Small intestine (tissue), 7 donors: Measurements from ENCODE around the gene ADARB2. TPM values are rescaled to one million over a fixed set of nuclear protein-coding genes. Genes with fewer than 3 reads are reported as not detected.
"Not testable (repeated sequence)": the region's sequence is repeated elsewhere in the genome, so short reads cannot be mapped to it uniquely, and the experiment has no call there.

Experiments
- DNase-seq, 2 donors: peaks; one replicate each; pipeline versions ENCODE4 v3.0.0 to v3.0.0-alpha.2; 2013
- FAIRE-seq: peaks from 2 replicates; lab custom pipeline; 2012; peaks lifted over from hg19 to GRCh38; lab: Jason Lieb, UNC
- H3K27ac ChIP-seq, 3 donors: one replicate each; pipeline ENCODE4 v1.5.1; 2013; ENCODE audit warnings: low read length in 2 of 3, mild to moderate bottlenecking in 2 of 3, control low read depth in 1 of 3, inconsistent platforms in 1 of 3, low read depth in 1 of 3, moderate library complexity in 1 of 3
- H3K27me3 ChIP-seq, 3 donors: one replicate each; pipeline ENCODE4 v1.6.1; 2013; ENCODE audit warnings: low read length in 3 of 3, inconsistent platforms in 1 of 3; ENCODE audit not compliant: control insufficient read depth in 3 of 3, insufficient read depth in 3 of 3
- H3K36me3 ChIP-seq, 3 donors: one replicate each; pipeline ENCODE4 v1.6.1; 2013; ENCODE audit warnings: low read length in 3 of 3, inconsistent platforms in 1 of 3, low read depth in 1 of 3, mild to moderate bottlenecking in 1 of 3, moderate library complexity in 1 of 3; ENCODE audit not compliant: control insufficient read depth in 3 of 3, insufficient read depth in 2 of 3
- H3K4me1 ChIP-seq, 3 donors: one replicate each; pipeline ENCODE4 v1.6.1; 2013; ENCODE audit warnings: low read length in 2 of 3, inconsistent platforms in 1 of 3, low read depth in 1 of 3, mild to moderate bottlenecking in 1 of 3, moderate library complexity in 1 of 3; ENCODE audit not compliant: control insufficient read depth in 3 of 3, insufficient read depth in 2 of 3
- H3K4me3 ChIP-seq, 3 donors: one replicate each; pipeline ENCODE4 v1.5.1; 2013; ENCODE audit warnings: low read length in 3 of 3, control low read depth in 1 of 3, inconsistent platforms in 1 of 3, low read depth in 1 of 3, mild to moderate bottlenecking in 1 of 3, moderate library complexity in 1 of 3
- H3K9me3 ChIP-seq, 2 donors: one replicate each; pipeline ENCODE4 v1.6.1; 2013; ENCODE audit warnings: low read depth in 1 of 2, low read length in 1 of 2; ENCODE audit not compliant: control insufficient read depth in 2 of 2, insufficient read depth in 1 of 2
- whole genome bisulfite sequencing, 3 donors: extraction: QIAGEN DNeasy Blood & Tissue Kit; methylation state at CpG; one replicate each; pipeline ENCODE4 v1.1.7; 2013; 5-methylcytosine and 5-hydroxymethylcytosine counted together
- polyA plus RNA-seq, 4 donors: library from polyadenylated mRNA; stranded (reverse) in 3 of 4; unstranded in 1 of 4; fragments of 200-250 nt in 3 of 4; fragments of 120-200 nt in 1 of 4; gene quantifications; one replicate each; pipeline versions ENCODE4 v1.2.1 to v1.2.3, GENCODE V29; 2013
- donor health status: healthy with polysubstance abuse.
- donor health status: control.
- donor health status: control.
- donor health status: Bipolar disorder and iron deficiency.
- donor health status: healthy.

Gene ADARB2
- polyA plus RNA-seq, 4 donors: 0.35 to 1.8 (median 0.94) TPM

DNA sequence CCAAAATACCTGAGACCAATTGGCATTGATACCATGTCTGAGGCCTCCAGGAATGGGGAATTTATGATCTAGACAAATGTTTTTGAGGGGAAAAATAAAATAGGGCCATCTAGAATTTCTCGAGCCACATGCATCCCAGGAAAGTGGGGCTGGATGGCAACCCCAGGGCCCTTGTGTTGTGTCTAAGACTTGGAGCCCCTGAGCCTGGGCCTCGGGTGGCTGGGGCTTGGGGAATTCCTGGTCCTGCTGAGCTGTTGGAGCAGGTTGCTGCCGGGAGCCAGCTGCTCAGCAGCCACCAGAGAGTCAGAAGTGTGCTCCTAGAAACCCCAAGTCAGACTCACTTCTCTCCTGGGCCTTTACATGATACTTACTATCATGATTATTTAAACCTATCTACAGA is 508.2 kb downstream of the ADARB2 start:
- Histone ChIP-seq H3K27me3 (no peaks in the 10 kb centered on the region), H3K4me1 (no peaks in the 10 kb centered on the region), H3K27ac (no peak overlapping the region), H3K9me3 (no peaks in the 10 kb centered on the region), H3K4me3 (no peak overlapping the region), H3K36me3 (no peaks in the 10 kb centered on the region)
- DNase-seq: no peak
- FAIRE-seq: no peak
- WGBS, 3 donors: 61 to 66% (median 66%) methylated on average over 3 of the region's 3 CpGs

DNA sequence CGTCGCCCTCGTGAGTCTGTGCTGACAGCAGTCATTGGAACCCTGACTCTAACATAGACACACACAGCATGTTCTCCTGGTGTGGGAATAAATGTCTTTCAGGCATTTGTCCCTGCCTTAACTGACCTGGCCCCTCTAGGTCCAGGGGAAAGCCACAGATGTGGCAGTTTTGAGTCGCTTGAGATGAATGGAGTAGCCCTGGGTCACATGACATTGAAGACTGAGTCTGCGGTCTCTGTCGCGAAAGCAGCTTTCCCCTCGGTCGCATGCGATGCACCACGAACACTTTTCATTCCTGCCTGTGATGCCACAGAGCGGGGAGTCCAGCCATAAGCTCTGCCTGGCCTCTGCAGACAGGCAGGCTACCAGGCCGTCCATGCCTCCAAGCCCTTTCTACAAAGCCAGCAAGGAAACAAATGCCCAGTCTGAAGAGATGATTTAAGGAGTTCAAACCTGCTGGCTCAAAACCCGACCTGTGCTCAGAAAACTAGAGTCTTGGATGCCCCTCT is 508.8 kb downstream of the ADARB2 start:
- FAIRE-seq: no peak
- no peak for DNase-seq
- WGBS, 3 donors: 88 to 93% (median 90%) methylated on average over 14 of the region's 14 CpGs

DNA sequence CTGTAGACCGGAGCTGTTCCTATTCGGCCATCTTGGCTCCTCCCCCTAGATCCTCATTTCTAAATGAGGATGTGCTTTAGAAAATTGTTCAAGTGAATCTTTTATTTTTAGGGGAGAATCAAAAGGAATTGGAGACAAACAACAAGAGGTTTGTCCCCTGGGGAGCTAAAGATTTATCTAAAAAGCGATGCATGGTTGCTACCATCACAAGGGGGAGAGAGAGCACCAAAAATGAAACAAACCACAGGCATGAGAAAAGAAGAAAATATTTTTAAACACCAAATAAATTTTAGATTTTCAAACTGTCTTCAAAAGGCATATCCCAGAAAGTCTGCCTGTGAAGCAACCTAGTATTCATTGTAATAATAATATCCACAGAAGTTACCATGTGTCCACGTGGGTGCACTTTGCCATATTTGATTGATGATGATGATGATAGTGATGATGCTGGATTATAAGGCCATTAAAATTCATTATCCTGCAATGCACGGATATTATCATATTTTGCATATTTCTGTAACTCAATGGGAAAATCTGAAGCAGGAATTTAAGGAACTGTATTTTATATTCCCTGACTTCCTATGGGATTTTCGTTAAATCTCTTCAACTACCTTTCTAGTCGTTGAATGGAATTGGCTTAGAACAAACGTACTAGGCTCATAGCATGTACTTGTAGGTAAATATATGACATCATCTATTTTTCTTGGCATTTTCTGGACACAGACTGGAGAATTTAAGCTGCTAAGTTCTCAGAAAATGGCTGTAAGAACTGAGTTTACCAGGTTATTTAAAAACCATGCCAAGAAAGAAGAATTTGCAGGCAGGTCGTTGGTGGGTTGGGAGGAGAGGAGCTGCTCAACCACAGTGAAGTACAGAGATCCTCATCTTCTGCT is 509.6 kb downstream of the ADARB2 start:
- H3K36me3 ChIP-seq: no peaks in the 10 kb centered on the region
- 66 to 75% (median 67%) methylated on average over 9 of the region's 9 CpGs for WGBS, 3 donors
- H3K27ac ChIP-seq: no peak overlapping the region
- no peak overlapping the region for H3K4me3 ChIP-seq
- DNase-seq (no peak), FAIRE-seq (no peak)
- no peaks in the 10 kb centered on the region for H3K4me1 ChIP-seq
- no peaks in the 10 kb centered on the region for H3K27me3 ChIP-seq
- H3K9me3 ChIP-seq: no peaks in the 10 kb centered on the region

More for the DNA sequence above, 508.8 kb downstream of the ADARB2 start:
- no peaks in the 10 kb centered on the region for H3K9me3 ChIP-seq
- H3K36me3 ChIP-seq: no peaks in the 10 kb centered on the region
- no peak overlapping the region for H3K27ac ChIP-seq
- H3K27me3 ChIP-seq: no peaks in the 10 kb centered on the region
- H3K4me1 ChIP-seq: no peaks in the 10 kb centered on the region
- H3K4me3 ChIP-seq: no peak overlapping the region

DNA sequence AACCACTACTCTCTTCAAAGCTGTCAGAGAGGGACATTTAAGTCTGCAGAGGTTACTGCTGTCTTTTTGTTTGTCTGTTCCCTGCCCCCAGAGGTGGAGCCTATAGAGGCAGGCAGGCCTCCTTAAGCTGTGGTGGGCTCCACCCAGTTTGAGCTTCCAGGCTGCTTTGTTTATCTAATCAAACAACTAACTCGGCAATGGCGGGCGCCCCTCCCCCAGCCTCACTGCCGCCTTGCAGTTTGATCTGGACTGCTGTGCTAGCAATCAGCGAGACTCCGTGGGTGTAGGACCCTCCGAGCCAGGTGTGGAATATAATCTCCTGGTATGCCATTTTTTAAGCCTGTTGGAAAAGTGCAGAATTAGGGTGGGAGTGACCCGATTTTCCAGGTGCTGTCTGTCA is 510.4 kb downstream of the ADARB2 start:
- not testable (repeated sequence) for H3K36me3 ChIP-seq, H3K4me3 ChIP-seq, H3K9me3 ChIP-seq, H3K27me3 ChIP-seq, H3K4me1 ChIP-seq, DNase-seq, FAIRE-seq, H3K27ac ChIP-seq
- WGBS, 3 donors: 32 to 46% (median 37%) methylated on average over 8 of the region's 8 CpGs

DNA sequence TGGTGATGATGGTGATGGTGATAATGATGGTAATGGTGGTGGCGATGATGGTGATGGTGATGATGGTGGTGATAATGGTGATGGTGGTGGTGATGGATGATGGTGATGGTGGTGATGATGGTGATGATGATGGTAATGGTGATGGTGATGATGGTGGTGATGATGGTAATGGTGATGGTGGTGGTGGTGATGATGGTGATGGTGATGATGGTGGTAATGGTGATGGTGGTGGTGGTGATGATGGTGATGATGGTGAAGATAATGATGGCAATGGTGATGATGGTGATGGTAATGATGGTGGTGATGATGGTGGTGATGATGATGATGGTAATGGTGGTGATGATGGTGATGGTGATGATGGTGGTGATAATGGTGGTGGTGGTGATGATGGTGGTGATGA is 517.5 kb downstream of the ADARB2 start:
- not testable (repeated sequence) for H3K27me3 ChIP-seq, H3K9me3 ChIP-seq, H3K27ac ChIP-seq, H3K36me3 ChIP-seq, H3K4me3 ChIP-seq, FAIRE-seq, H3K4me1 ChIP-seq, DNase-seq
- WGBS, 3 donors: 0% methylated on average over 1 of the region's 1 CpG

DNA sequence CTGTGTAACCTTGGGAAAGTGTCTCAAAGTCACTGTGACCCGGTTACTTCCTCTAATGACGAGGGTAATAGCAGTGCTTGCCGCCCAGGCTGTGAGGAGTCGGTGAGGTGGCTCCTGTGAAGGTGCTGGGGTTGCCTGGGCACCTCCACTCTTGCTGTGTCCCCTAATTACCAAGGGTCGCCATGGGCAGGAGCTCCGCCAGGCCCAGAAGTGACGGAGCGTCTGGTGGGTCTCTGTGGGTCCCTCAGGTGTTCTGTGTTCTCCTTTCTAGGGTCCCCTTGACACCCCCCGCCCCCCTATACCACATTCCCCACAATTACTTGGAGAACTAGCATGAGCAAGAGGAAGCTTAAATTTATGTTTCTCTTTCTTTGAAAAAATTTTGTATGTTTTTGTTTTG is 519.7 kb downstream of the ADARB2 start:
- FAIRE-seq: no peak
- 87 to 90% (median 89%) methylated on average over 9 of the region's 9 CpGs for WGBS, 3 donors

DNA sequence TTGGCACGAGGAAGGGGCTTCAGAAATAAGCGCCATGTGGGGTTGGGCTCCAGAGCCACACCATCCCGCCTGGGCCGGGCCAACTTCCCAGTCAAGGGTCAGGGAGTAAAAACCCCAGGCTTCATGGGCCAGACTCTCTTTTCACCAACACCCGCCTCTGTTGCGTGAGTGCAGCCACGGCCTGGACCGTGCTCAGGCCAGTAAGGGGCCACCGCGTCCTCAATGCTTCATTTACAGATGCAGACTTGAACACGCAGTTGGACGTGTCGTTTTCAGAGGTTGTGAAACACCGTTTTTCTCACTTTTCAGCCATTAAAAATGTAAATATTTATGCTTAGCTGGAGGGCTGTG is 520.1 kb downstream of the ADARB2 start:
- 89 to 91% (median 90%) methylated on average over 14 of the region's 14 CpGs for WGBS, 3 donors
- no peak for DNase-seq
- no peaks in the 10 kb centered on the region for H3K9me3 ChIP-seq
- no peak overlapping the region for H3K4me3 ChIP-seq
- H3K4me1 ChIP-seq: no peaks in the 10 kb centered on the region
- no peaks in the 10 kb centered on the region for H3K36me3 ChIP-seq
- no peak for FAIRE-seq
- peaks cover 0 to 2% (median 0%) of the 10 kb centered on the region in 3 donors for H3K27me3 ChIP-seq
- H3K27ac ChIP-seq: no peak overlapping the region

More for the DNA sequence above, 519.7 kb downstream of the ADARB2 start:
- Histone ChIP-seq H3K36me3 (no peaks in the 10 kb centered on the region), H3K4me1 (no peaks in the 10 kb centered on the region), H3K4me3 (no peak overlapping the region), H3K27ac (no peak overlapping the region), H3K27me3 (peaks cover 0 to 2% (median 0%) of the 10 kb centered on the region in 3 donors), H3K9me3 (no peaks in the 10 kb centered on the region)
- DNase-seq: no peak

DNA sequence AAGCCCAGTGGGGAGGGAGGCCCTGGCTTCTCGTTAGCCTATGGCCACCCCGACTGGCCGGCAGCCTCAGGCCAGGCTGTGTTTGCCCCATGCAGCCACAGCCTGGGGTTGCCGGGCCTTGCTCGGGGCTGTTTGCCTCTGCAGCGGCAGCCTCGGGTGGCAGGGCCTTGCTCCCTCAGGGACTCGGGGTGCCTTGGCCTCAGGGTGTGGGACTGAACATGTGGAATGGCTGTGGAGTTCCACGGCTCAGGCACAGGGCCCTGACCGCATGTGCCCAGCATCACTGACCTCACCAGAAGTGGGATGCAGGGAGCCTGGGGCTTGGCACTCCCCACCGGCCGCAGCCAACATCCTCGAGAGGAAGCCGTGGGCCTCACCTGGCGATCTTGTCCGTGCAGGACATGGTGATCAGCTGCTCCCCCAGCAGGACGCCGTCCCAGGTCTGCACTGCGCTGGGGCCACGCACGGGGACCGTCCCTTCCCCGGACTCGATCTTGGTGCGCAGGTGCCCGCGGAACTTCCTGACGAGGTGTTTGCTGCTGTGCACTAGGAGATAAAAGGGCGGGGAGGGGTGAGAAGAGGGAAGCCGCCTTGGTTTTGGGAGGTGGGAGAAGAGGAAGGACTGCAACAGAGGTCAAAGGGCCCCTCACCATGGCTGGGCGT is 520.6 kb downstream of the ADARB2 start:
- Histone ChIP-seq H3K27ac (no peak overlapping the region), H3K4me1 (no peaks in the 10 kb centered on the region), H3K27me3 (peaks cover 0 to 2% (median 0%) of the 10 kb centered on the region in 3 donors), H3K4me3 (no peak overlapping the region), H3K9me3 (no peaks in the 10 kb centered on the region), H3K36me3 (no peaks in the 10 kb centered on the region)
- DNase-seq (no peak), FAIRE-seq (no peak)
- 91 to 93% (median 93%) methylated on average over 31 of the region's 31 CpGs for WGBS, 3 donors
